H1 (cell line): ENCODE measurements around the gene DNAJA3. TPM values are rescaled to one million over a fixed set of nuclear protein-coding genes. Genes with fewer than 3 reads are reported as not detected.

Experiments used
- CTCF ChIA-PET: fragments of 300-600 bp; sonication (Branson Sonifier 250); formaldehyde crosslinking; loops from one replicate; lab custom pipeline; 2021; ENCODE audit not compliant: partially characterized antibody; lab: Charles Lee
- POLR2A ChIA-PET: fragments of 300-600 bp; sonication (Branson Sonifier 250); formaldehyde crosslinking; loops from one replicate; lab custom pipeline; 2021; ENCODE audit warnings: inconsistent platforms; ENCODE audit not compliant: partially characterized antibody; lab: Charles Lee
- DNase-seq, 2 experiments: peaks; one replicate each; pipeline versions ENCODE4 v3.0.0 to v3.0.0-alpha.2; 2010 to 2022; ENCODE audit warnings: low spot score in 2 of 2, low read depth in 1 of 2, mixed read lengths in 1 of 2
- FAIRE-seq: peaks from 2 replicates; lab custom pipeline; 2011; peaks lifted over from hg19 to GRCh38; lab: Jason Lieb, UNC
- H2AFZ ChIP-seq: 2 replicates; pipeline ENCODE4 v1.8.1; 2012; ENCODE audit warnings: low read length, inconsistent platforms
- H2AK5ac ChIP-seq: 2 replicates; pipeline ENCODE4 v1.6.1; 2013; ENCODE audit warnings: low read depth, low read length
- H2BK120ac ChIP-seq: replicated peaks from 2 replicates; pipeline ENCODE3; 2013; ENCODE audit warnings: low read depth, low read length, inconsistent platforms
- H2BK12ac ChIP-seq: 2 replicates; pipeline ENCODE4 v1.6.1; 2013; ENCODE audit warnings: low read depth, low read length
- H2BK15ac ChIP-seq: 2 replicates; pipeline ENCODE4 v1.6.1; 2013; ENCODE audit warnings: low read length
- H2BK20ac ChIP-seq: 2 replicates; pipeline ENCODE4 v1.6.1; 2013; ENCODE audit warnings: low read length
- H2BK5ac ChIP-seq: 2 replicates; pipeline ENCODE4 v1.6.1; 2013; ENCODE audit warnings: low read depth, low read length
- H3K14ac ChIP-seq: 2 replicates; pipeline ENCODE4 v1.6.1; 2013; ENCODE audit warnings: inconsistent platforms; ENCODE audit not compliant: insufficient read length
- H3K18ac ChIP-seq: 2 replicates; pipeline ENCODE4 v1.6.1; 2013; ENCODE audit warnings: low read length; ENCODE audit errors: extremely low read depth
- H3K23ac ChIP-seq: 2 replicates; pipeline ENCODE4 v1.6.1; 2013; ENCODE audit warnings: inconsistent platforms; ENCODE audit not compliant: insufficient read length
- H3K23me2 ChIP-seq: 2 replicates; pipeline ENCODE4 v1.6.1; 2013; ENCODE audit warnings: low read depth, low read length
- H3K27ac ChIP-seq: 2 replicates; pipeline ENCODE4 v1.6.1; 2011; ENCODE audit warnings: low read depth, low read length, inconsistent platforms
- H3K27me3 ChIP-seq, 4 experiments: replicated peaks in 1 of 4; 1 replicate in 1 of 4; 2 replicates in 3 of 4; pipeline versions ENCODE4 v1.6.1 to v1.8.1; 2011 to 2013; ENCODE audit warnings: low read length in 3 of 4, mild to moderate bottlenecking in 3 of 4, inconsistent platforms in 2 of 4, mixed read lengths in 2 of 4, moderate library complexity in 1 of 4; ENCODE audit not compliant: control insufficient read depth in 3 of 4, insufficient read depth in 3 of 4; ENCODE audit errors: extremely low read depth in 1 of 4
- H3K36me3 ChIP-seq, 4 experiments: 2 replicates each; pipeline versions ENCODE4 v1.6.1 to v1.8.1; 2011 to 2013; ENCODE audit warnings: mild to moderate bottlenecking in 4 of 4, low read length in 3 of 4, moderate library complexity in 2 of 4, control low read depth in 1 of 4, inconsistent platforms in 1 of 4; ENCODE audit not compliant: insufficient read depth in 4 of 4, control insufficient read depth in 2 of 4
- H3K4ac ChIP-seq: replicated peaks from 2 replicates; pipeline ENCODE3; 2013; ENCODE audit warnings: low read length, low read depth, mixed read lengths, inconsistent platforms; ENCODE audit not compliant: insufficient read length
- H3K4me1 ChIP-seq, 4 experiments: replicated peaks in 1 of 4; 1 replicate in 1 of 4; 2 replicates in 3 of 4; pipeline versions ENCODE4 v1.6.1 to v1.8.1; 2011 to 2013; ENCODE audit warnings: low read length in 3 of 4, inconsistent platforms in 2 of 4, mixed read lengths in 1 of 4; ENCODE audit not compliant: insufficient read depth in 4 of 4, control insufficient read depth in 3 of 4
- H3K4me2 ChIP-seq, 2 experiments: 2 replicates each; pipeline versions ENCODE4 v1.6.1 to v1.8.1; 2011 to 2013; ENCODE audit warnings: low read depth in 2 of 2, low read length in 2 of 2, control low read depth in 1 of 2, inconsistent platforms in 1 of 2, mild to moderate bottlenecking in 1 of 2; ENCODE audit not compliant: insufficient read depth in 1 of 2
- H3K4me3 ChIP-seq, 4 experiments: fragments of 200-600, 300-600 bp in 1 of 4; sonication (generic), shearing (Covaris generic), sonication (Bioruptor Twin) in 1 of 4; 2 replicates each; pipeline versions ENCODE4 v1.5.1 to v1.8.1; 2011 to 2016; ENCODE audit warnings: low read length in 4 of 4, low read depth in 3 of 4, control low read depth in 2 of 4, inconsistent platforms in 2 of 4, mild to moderate bottlenecking in 2 of 4, mixed read lengths in 1 of 4, moderate library complexity in 1 of 4; ENCODE audit not compliant: insufficient read depth in 2 of 4; ENCODE audit errors: extremely low read depth in 1 of 4
- H3K56ac ChIP-seq: replicated peaks from 2 replicates; pipeline ENCODE3; 2013; ENCODE audit warnings: low read depth, mild to moderate bottlenecking, mixed read lengths, low read length, inconsistent platforms; ENCODE audit not compliant: insufficient read length
- H3K79me1 ChIP-seq: 2 replicates; pipeline ENCODE4 v1.6.1; 2013; ENCODE audit warnings: low read depth, low read length, control low read depth
- H3K79me2 ChIP-seq, 2 experiments: 2 replicates each; pipeline versions ENCODE4 v1.6.1 to v1.8.1; 2012 to 2013; ENCODE audit warnings: low read length in 2 of 2, mild to moderate bottlenecking in 2 of 2, inconsistent platforms in 1 of 2; ENCODE audit not compliant: insufficient read depth in 2 of 2, control insufficient read depth in 1 of 2
- H3K9ac ChIP-seq, 4 experiments: replicated peaks in 1 of 4; 1 replicate in 1 of 4; 2 replicates in 3 of 4; pipeline versions ENCODE4 v1.6.1 to v1.8.1; 2011 to 2013; ENCODE audit warnings: low read depth in 3 of 4, low read length in 3 of 4, control low read depth in 2 of 4, mild to moderate bottlenecking in 2 of 4, moderate library complexity in 2 of 4, inconsistent platforms in 1 of 4; ENCODE audit errors: extremely low read depth in 1 of 4
- H3K9me3 ChIP-seq, 2 experiments: 2 replicates each; pipeline versions ENCODE4 v1.6.1 to v1.8.1; 2012 to 2013; ENCODE audit warnings: mild to moderate bottlenecking in 2 of 2, moderate library complexity in 2 of 2, control low read depth in 1 of 2, inconsistent platforms in 1 of 2, low read depth in 1 of 2, low read length in 1 of 2, mixed read lengths in 1 of 2; ENCODE audit not compliant: insufficient read depth in 2 of 2
- H4K20me1 ChIP-seq, 2 experiments: replicated peaks in 1 of 2; 2 replicates each; pipeline versions ENCODE3 to v1.8.1; 2011 to 2013; ENCODE audit warnings: inconsistent platforms in 2 of 2, low read length in 2 of 2, mild to moderate bottlenecking in 1 of 2; ENCODE audit not compliant: insufficient read depth in 2 of 2, control insufficient read depth in 1 of 2
- H4K5ac ChIP-seq: 2 replicates; pipeline ENCODE4 v1.6.1; 2013; ENCODE audit warnings: low read length, low read depth, mixed read lengths, inconsistent platforms; ENCODE audit not compliant: insufficient read length
- H4K8ac ChIP-seq: 2 replicates; pipeline ENCODE4 v1.8.0; 2013; ENCODE audit warnings: mild to moderate bottlenecking, moderate library complexity, low read length, inconsistent platforms; ENCODE audit not compliant: insufficient read depth; ENCODE audit errors: extremely low read depth
- H4K91ac ChIP-seq: replicated peaks from 2 replicates; pipeline ENCODE3; 2013; ENCODE audit warnings: low read length, mixed read lengths, inconsistent platforms; ENCODE audit not compliant: insufficient read length
- BACH1 ChIP-seq: IDR thresholded peaks from 2 replicates; pipeline ENCODE4 v1.6.1; 2012; ENCODE audit warnings: low read length, improper control_type of control experiment
- BCL11A ChIP-seq, 2 experiments: IDR thresholded peaks; one replicate each; pipeline ENCODE4 v1.6.1; 2011; ENCODE audit warnings: low read depth in 2 of 2, low read length in 2 of 2, mild to moderate bottlenecking in 2 of 2
- CHD2 ChIP-seq: IDR thresholded peaks from 2 replicates; pipeline ENCODE4 v1.6.1; 2012; ENCODE audit warnings: low read length, improper control_type of control experiment
- EZH2 ChIP-seq: fragments of 200-600 bp; sonication (generic); IDR thresholded peaks from 2 replicates; pipeline ENCODE4 v1.7.1; 2012; ENCODE audit warnings: low read depth, mild to moderate bottlenecking, moderate library complexity, low read length, inconsistent platforms; ENCODE audit not compliant: severe bottlenecking
- MAFK ChIP-seq: IDR thresholded peaks from 2 replicates; pipeline ENCODE4 v1.6.1; 2012; ENCODE audit warnings: low read depth, mild to moderate bottlenecking, improper control_type of control experiment, low read length
- RAD21 ChIP-seq, 2 experiments: IDR thresholded peaks in 1 of 2; conservative IDR thresholded peaks in 1 of 2; 2 replicates each; pipeline ENCODE4 v1.6.1; 2011; ENCODE audit warnings: low read depth in 2 of 2, low read length in 2 of 2, improper control_type of control experiment in 1 of 2, inconsistent platforms in 1 of 2, mild to moderate bottlenecking in 1 of 2, moderate library complexity in 1 of 2
- RNF2 ChIP-seq: fragments of 200-900, 300-1000 bp; sonication (generic); IDR thresholded peaks from 2 replicates; pipeline ENCODE4 v1.7.1; 2016; ENCODE audit warnings: borderline replicate concordance, low read depth, mild to moderate bottlenecking, antibody characterized with exemption, low read length; ENCODE audit not compliant: poor library complexity, severe bottlenecking; ENCODE audit errors: missing control alignments
- SIRT6 ChIP-seq: IDR thresholded peaks from one replicate; pipeline ENCODE4 v1.7.1; 2012; ENCODE audit warnings: low read length, inconsistent platforms
- SIX5 ChIP-seq: IDR thresholded peaks from 2 replicates; pipeline ENCODE4 v1.6.1; 2011; ENCODE audit warnings: mild to moderate bottlenecking, low read depth, low read length
- TEAD4 ChIP-seq: IDR thresholded peaks from 2 replicates; pipeline ENCODE4 v1.6.1; 2012; ENCODE audit warnings: low read depth, low read length, inconsistent platforms, mixed read lengths
- USF2 ChIP-seq: IDR thresholded peaks from 2 replicates; pipeline ENCODE4 v1.6.1; 2011; ENCODE audit warnings: low read length, improper control_type of control experiment
- WGBS, 2 experiments: shearing (Covaris generic) in 1 of 2; methylation state at CpG; one replicate each; pipeline versions ENCODE4 v1.1.6 to v1.1.7; 2013 to 2015; ENCODE audit warnings: low lambda C conversion rate in 2 of 2, mixed read lengths in 2 of 2, inconsistent platforms in 1 of 2, low coverage in 1 of 2, missing lambda C conversion rate in 1 of 2; ENCODE audit not compliant: insufficient replicate concordance in 2 of 2, insufficient coverage in 1 of 2, insufficient read length in 1 of 2; ENCODE audit errors: extremely low coverage in 1 of 2, missing lambda C conversion rate in 1 of 2; 5-methylcytosine and 5-hydroxymethylcytosine counted together
- polyA plus RNA-seq, 7 experiments: library from polyadenylated mRNA; depleted of rRNA in 3 of 7; stranded (reverse) in 5 of 7; unstranded in 2 of 7; fragments of >200 nt in 5 of 7; fragments of 200-250 nt in 2 of 7; gene quantifications; 1 replicate in 5 of 7; 2 replicates in 1 of 7; 4 replicates in 1 of 7; pipeline versions ENCODE4 v1.2.1 to v1.2.3, GENCODE V29; 2011 to 2013; ENCODE audit warnings: missing spikeins in 2 of 7, mixed read lengths in 2 of 7
- total RNA-seq: library from RNA; stranded (reverse); fragmentation: NEBNext Ultra II Directional; extraction: Animal tissue kit (Norgen Biotek cat#: 25700); gene quantifications from 2 replicates; pipeline ENCODE4 v1.2.1, GENCODE V29; 2021
- TF ChIP-seq, protein P1 (sequence below): IDR thresholded peaks from 2 replicates; pipeline ENCODE4 v1.6.1; 2011; ENCODE audit warnings: low read depth, mild to moderate bottlenecking, low read length; ENCODE audit not compliant: insufficient read depth

DNAJA3 gene
- total and polyA plus RNA-seq, 2 of the 8 experiments (the other 6 are each of a cell fraction or from before 2014, with no cell fraction given) = 37.3 to 59.1 TPM

- H3K14ac ChIP-seq = no peak overlapping the region
- no peak overlapping the region for H3K4me2 ChIP-seq
- no peak overlapping the region for H2BK120ac ChIP-seq
- H2AK5ac ChIP-seq = no peak overlapping the region
- H3K79me2 ChIP-seq = peaks cover 21 to 32% of the 10 kb centered on the region in 2 experiments
- no peaks in the 10 kb centered on the region for H3K27me3 ChIP-seq
- no peak overlapping the region for H2BK5ac ChIP-seq
- H3K79me1 ChIP-seq = peaks cover 5% of the 10 kb centered on the region; the same call in 1 of the 2 replicates
- POLR2A ChIA-PET = no interaction called here
- no peak overlapping the region; a peak in 1 of 7 replicates for H3K9ac ChIP-seq
- DNase-seq = no peak
- H3K23ac ChIP-seq = no peak overlapping the region
- H2BK12ac ChIP-seq = no peak overlapping the region
- peaks cover 0 to 7% of the 10 kb centered on the region in 2 experiments for H4K20me1 ChIP-seq
- no peak overlapping the region for H4K8ac ChIP-seq
- no peak overlapping the region for H4K5ac ChIP-seq
- no peak overlapping the region for H3K56ac ChIP-seq
- FAIRE-seq = no peak
- CTCF ChIA-PET = no interaction called here
- peaks cover 5 to 17% (median 6%) of the 10 kb centered on the region in 4 experiments; a peak in 5 of 8 replicates for H3K36me3 ChIP-seq
- no peak overlapping the region for H4K91ac ChIP-seq
- 89% methylated on average over 9 of the region's 9 CpGs; no CpG with 5 or more reads in 1 of the 2 experiments for WGBS, 2 experiments
- H2BK15ac ChIP-seq = no peak overlapping the region
- no peak overlapping the region for H3K18ac ChIP-seq
- H3K27ac ChIP-seq = no peak overlapping the region
- peaks cover 0 to 5% (median 2%) of the 10 kb centered on the region in 4 experiments; a peak in 3 of 7 replicates for H3K4me1 ChIP-seq
- H2BK20ac ChIP-seq = no peak overlapping the region
- H2AFZ ChIP-seq = no peak overlapping the region
- H3K4me3 ChIP-seq = no peak overlapping the region
- no peaks in the 10 kb centered on the region for H3K9me3 ChIP-seq
- no peak overlapping the region for H3K4ac ChIP-seq
- H3K23me2 ChIP-seq = peaks cover 4% of the 10 kb centered on the region; the same call in 1 of the 2 replicates
- no peak for TF ChIP-seq EZH2
- TF ChIP-seq CHD2 = no peak
- TF ChIP-seq TEAD4 = no peak
- TF ChIP-seq SIRT6 = no peak
- no peak for TF ChIP-seq RNF2
- TF ChIP-seq USF2 = no peak
- no peak for TF ChIP-seq SIX5
- TF ChIP-seq MAFK = no peak
- TF ChIP-seq, protein P1, sequence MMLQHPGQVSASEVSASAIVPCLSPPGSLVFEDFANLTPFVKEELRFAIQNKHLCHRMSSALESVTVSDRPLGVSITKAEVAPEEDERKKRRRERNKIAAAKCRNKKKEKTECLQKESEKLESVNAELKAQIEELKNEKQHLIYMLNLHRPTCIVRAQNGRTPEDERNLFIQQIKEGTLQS = no peak
- TF ChIP-seq RAD21 (IDR thresholded peaks at IDR 0.05 in 1 of 2, conservative IDR thresholded peaks at IDR 0.05 in 1 of 2; ENCODE audit: low read depth in 2 of 2, low read length in 2 of 2) = no peak
- TF ChIP-seq BACH1 = no peak
- no peak for TF ChIP-seq BCL11A (IDR thresholded peaks at IDR 0.05; ENCODE audit: low read depth in 2 of 2, low read length in 2 of 2)
Observed at GRCh38 chr16:4431023-4431422, 5.4 kb downstream of the DNAJA3 start.
